ENCODE measurements around the gene PAXX. TPM values are rescaled to one million over a fixed set of nuclear protein-coding genes. Genes with fewer than 3 reads are reported as not detected.
A peak's percentile ranks its signal among the peaks of the same experiment; 100 is the strongest.

PAXX gene
- total RNA-seq, 1 donor from 2014 or later: 72.6 TPM

DNA sequence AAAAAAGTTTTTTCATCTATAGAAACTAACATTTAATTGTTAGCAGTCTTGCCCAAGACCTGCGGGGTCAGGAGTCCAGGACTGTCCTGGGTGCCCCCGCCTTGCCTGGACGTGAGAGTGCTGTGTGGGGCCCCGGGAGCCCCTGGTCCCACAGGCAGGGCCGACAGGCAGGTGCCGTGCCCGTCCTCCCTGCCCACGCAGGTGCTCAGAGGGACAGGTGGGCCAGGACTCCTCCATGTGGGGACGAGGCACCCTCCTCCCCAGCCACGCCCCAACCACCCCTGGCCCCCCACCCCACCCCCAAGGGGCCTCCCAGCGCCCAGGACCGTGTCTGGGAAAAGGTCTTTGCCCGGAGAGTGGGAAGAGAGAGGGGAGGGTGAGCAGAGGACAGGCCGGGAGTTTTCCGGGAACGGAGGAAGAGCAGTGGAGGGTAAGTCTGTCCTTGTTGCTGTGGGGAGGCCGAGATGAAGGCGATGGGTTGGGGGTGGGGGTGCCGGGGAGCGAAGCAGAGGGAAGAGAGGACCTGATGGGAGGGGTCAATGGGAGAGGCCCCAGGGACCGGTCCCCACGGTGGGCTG, 42.9 kb upstream of the PAXX start:
- H3K4me1 Mint-ChIP-seq (ENCODE audit: low read depth): peaks cover 3% of the 10 kb centered on the region
- no peaks in the 10 kb centered on the region for H3K9me3 Mint-ChIP-seq
- no peaks in the 10 kb centered on the region for H3K36me3 Mint-ChIP-seq (ENCODE audit: low read depth)
- peak overlapping the region; percentile 71 for H3K27ac Mint-ChIP-seq
- no peaks in the 10 kb centered on the region for H3K27me3 Mint-ChIP-seq (ENCODE audit: low read depth)
- peak overlapping the region; percentile 81 for H3K4me3 Mint-ChIP-seq (ENCODE audit: low read depth)
- intact Hi-C loops (cut with micrococcal nuclease): no loop called here
- no peak for DNase-seq (ENCODE audit: low spot score)

GRCh38 chr9:136949817-136950655, 42.2 kb upstream of the PAXX start:
- H3K9me3 Mint-ChIP-seq: no peaks in the 10 kb centered on the region
- H3K36me3 Mint-ChIP-seq (ENCODE audit: low read depth): no peaks in the 10 kb centered on the region
- H3K27ac Mint-ChIP-seq: peak overlapping the region; percentile 87
- intact Hi-C loops (cut with micrococcal nuclease): loop anchor here (2.0 to 10.0 kb wide), 2 partner anchors 43 to 85 kb away; partner anchors contain the start of genes FUT7 and PAXX
- H3K4me1 Mint-ChIP-seq (ENCODE audit: low read depth): no peaks in the 10 kb centered on the region
- H3K27me3 Mint-ChIP-seq (ENCODE audit: low read depth): no peaks in the 10 kb centered on the region
- peak; percentile 94 for DNase-seq (ENCODE audit: low spot score)
- H3K4me3 Mint-ChIP-seq (ENCODE audit: low read depth): peak overlapping the region; percentile 81

DNA sequence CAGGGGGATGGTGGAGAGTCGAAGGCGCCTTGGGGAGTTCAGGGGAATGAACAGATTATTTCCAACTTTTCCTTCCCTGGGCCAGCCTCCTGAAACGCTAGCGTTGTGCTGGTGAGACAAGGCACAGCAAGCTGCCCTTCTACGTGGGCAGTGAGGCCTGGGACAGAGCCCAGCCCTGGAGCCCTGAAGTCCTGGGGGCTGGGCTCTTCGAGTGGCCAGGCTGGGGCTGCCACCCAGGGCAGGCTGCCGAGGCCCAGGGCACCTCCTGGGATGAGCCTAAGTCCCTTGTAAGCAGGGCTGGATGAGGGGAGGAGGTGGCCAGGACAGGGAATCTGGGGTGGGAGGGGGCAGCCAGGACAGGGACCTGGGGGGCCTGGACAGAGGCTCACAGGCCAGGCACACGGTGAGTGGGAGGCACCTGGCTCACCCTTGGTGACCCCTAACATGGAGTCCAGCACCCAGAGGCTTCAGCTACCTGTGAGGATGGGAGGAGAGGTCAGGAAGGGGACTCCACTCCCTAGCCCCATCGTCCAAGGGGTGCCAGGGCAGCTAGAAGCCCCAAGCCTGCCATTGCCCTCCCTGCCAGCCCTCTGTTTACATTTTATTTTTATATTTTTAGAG, 41.5 kb upstream of the PAXX start:
- Mint-ChIP-seq H3K27ac (peak overlapping the region; percentile 87), H3K9me3 (no peaks in the 10 kb centered on the region), H3K27me3 (ENCODE audit: low read depth) (no peaks in the 10 kb centered on the region), H3K4me3 (ENCODE audit: low read depth) (peak overlapping the region; percentile 80), H3K4me1 (ENCODE audit: low read depth) (no peaks in the 10 kb centered on the region), H3K36me3 (ENCODE audit: low read depth) (no peaks in the 10 kb centered on the region)
- DNase-seq (ENCODE audit: low spot score): no peak
- intact Hi-C loops (cut with micrococcal nuclease): loop anchor here (2.0 to 10.0 kb wide), 2 partner anchors 42 to 84 kb away; partner anchors contain the start of genes FUT7 and PAXX

DNA sequence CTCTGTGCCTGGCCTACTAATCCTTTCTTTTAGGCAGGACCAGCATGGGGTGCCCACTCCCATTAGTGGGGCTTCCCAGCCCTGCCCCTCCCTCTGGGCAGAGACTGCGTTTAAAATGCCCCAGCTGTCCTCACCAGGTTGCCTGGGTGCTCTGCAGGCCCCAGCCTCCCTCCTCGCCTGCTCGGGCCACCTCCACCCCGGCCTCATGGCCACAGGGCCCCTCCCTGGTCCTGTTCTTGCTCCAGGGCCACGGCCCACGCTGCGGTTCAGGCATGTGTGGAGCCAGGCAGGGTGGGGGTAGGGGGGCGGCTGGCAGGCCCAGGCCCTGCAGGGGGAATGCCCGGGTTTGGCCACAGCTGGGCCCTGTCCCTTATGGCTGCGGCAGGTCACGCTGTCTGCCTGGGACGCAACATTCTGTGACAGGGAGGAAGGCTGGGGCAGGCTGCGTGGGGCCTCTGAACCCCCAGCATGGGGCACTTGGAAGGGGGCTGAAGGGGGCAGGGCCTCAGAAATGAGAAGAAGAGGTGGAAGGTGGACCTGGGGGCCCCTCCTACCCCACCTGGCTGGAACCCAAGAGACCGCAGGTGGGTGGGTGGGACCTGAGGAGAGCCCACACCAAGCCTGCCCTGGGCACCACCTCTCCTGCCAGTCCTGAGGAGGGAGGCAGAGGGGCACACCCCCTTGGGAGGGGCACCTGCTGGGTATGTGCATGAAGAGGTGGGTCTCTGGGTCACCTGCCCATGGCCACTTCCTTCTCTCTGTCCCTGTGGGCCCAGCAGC, 40.5 kb upstream of the PAXX start, which contains the start of gene LCN12:
Gene LCN12 (plus strand): TSS at position 733 of the 780 bp plus-strand sequence. CDS start 55 bp downstream, outside the sequence.
- intact Hi-C loops (cut with micrococcal nuclease): loop anchor here (2.0 to 10.0 kb wide), 2 partner anchors 41 to 83 kb away; partner anchors contain the start of genes FUT7 and PAXX
- H3K4me1 Mint-ChIP-seq (ENCODE audit: low read depth): no peaks in the 10 kb centered on the region
- H3K4me3 Mint-ChIP-seq (ENCODE audit: low read depth): no peak within 1 kb of the TSS
- DNase-seq (ENCODE audit: low spot score): no peak
- H3K27ac Mint-ChIP-seq: no peak within 1 kb of the TSS
- H3K27me3 Mint-ChIP-seq (ENCODE audit: low read depth): no peaks in the 10 kb centered on the region
- H3K9me3 Mint-ChIP-seq: peaks cover 7% of the 10 kb centered on the region
- H3K36me3 Mint-ChIP-seq (ENCODE audit: low read depth): no peaks in the 10 kb centered on the region

GRCh38 chr9:136952321-136952850, 39.8 kb upstream of the PAXX start:
- no peaks in the 10 kb centered on the region for H3K27me3 Mint-ChIP-seq (ENCODE audit: low read depth)
- peaks cover 9% of the 10 kb centered on the region for H3K9me3 Mint-ChIP-seq
- H3K27ac Mint-ChIP-seq: no peak overlapping the region
- no peaks in the 10 kb centered on the region for H3K4me1 Mint-ChIP-seq (ENCODE audit: low read depth)
- no peak for DNase-seq (ENCODE audit: low spot score)
- H3K36me3 Mint-ChIP-seq (ENCODE audit: low read depth): no peaks in the 10 kb centered on the region
- H3K4me3 Mint-ChIP-seq (ENCODE audit: low read depth): no peak overlapping the region
- intact Hi-C loops (cut with micrococcal nuclease): loop anchor here (10.0 kb wide), 1 partner anchor 82 kb away; the partner anchor contains the start of gene FUT7

DNA sequence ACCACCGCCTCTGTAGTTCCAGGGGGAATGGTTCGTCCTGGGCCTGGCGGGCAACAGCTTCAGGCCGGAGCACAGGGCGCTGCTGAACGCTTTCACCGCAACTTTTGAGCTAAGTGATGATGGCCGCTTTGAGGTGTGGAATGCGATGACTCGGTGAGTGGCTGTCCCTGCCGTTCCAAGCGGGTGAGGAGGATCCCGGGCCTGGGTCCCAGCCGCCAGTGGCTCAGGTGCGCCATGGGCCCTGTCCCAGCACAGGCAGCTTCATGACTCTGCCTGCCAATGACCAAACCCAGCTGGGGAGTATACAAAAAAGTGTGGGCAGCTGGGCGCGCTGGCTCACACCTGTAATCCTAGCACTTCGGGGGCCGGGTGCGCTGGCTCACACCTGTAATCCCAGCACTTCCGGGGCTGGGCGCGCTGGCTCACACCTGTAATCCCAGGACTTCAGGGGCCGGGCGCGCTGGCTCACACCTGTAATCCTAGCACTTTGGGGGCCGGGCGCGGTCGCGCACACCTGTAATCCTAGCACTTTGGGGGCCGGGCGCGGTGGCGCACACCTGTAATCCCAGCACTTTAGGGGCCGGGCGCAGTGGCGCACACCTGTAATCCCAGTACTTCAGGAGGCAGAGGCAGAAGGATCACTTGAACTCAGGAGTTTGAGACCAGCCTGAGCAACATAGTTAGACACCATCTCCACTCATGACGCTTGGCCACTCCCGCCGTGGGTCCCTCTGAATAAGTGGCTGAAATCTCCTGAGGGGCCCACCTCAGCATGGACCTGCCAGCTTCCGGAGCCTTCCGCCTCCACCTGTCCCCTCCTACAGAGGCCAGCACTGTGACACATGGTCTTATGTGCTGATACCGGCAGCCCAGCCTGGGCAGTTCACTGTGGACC, 39.1 kb upstream of the PAXX start:
- H3K4me1 Mint-ChIP-seq (ENCODE audit: low read depth): no peaks in the 10 kb centered on the region
- H3K4me3 Mint-ChIP-seq (ENCODE audit: low read depth): no peak overlapping the region
- intact Hi-C loops (cut with micrococcal nuclease): loop anchor here (10.0 kb wide), 1 partner anchor 82 kb away; the partner anchor contains the start of gene FUT7
- no peak overlapping the region for H3K27ac Mint-ChIP-seq
- no peaks in the 10 kb centered on the region for H3K27me3 Mint-ChIP-seq (ENCODE audit: low read depth)
- H3K9me3 Mint-ChIP-seq: peaks cover 9% of the 10 kb centered on the region
- no peak for DNase-seq (ENCODE audit: low spot score)
- no peaks in the 10 kb centered on the region for H3K36me3 Mint-ChIP-seq (ENCODE audit: low read depth)

DNA sequence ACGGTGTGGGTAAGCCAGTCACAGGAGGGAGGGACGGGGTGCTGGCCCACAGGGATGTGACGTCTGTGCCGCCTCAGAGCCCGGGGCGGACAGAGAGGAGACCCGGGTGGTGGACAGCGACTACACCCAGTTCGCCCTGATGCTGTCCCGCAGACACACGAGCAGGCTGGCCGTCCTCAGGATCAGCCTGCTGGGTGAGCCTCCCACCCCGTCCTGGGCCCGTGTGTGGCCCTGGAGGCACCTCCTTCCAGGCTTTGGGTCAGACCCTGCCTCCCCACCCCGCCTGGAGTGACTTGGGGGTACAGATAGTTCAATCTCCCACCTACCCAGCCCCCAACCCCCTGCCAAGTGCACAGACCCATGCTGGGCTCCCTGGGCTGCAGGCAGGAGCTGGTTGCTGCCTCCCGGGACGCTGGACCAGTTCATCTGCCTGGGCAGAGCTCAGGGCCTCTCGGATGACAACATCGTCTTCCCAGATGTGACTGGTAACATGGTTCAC, 38.4 kb upstream of the PAXX start:
- Mint-ChIP-seq H3K4me1 (ENCODE audit: low read depth) (no peaks in the 10 kb centered on the region), H3K9me3 (peaks cover 9% of the 10 kb centered on the region), H3K36me3 (ENCODE audit: low read depth) (no peaks in the 10 kb centered on the region), H3K27ac (no peak overlapping the region), H3K4me3 (ENCODE audit: low read depth) (no peak overlapping the region), H3K27me3 (ENCODE audit: low read depth) (no peaks in the 10 kb centered on the region)
- DNase-seq (ENCODE audit: low spot score): no peak
- intact Hi-C loops (cut with micrococcal nuclease): loop anchor here (10.0 kb wide), 1 partner anchor 81 kb away; the partner anchor contains the start of gene FUT7

- Mint-ChIP-seq H3K4me1 (ENCODE audit: low read depth) (no peaks in the 10 kb centered on the region), H3K4me3 (ENCODE audit: low read depth) (no peak overlapping the region), H3K36me3 (ENCODE audit: low read depth) (no peaks in the 10 kb centered on the region), H3K27me3 (ENCODE audit: low read depth) (no peaks in the 10 kb centered on the region), H3K9me3 (peaks cover 9% of the 10 kb centered on the region), H3K27ac (no peak overlapping the region)
- no peak for DNase-seq (ENCODE audit: low spot score)
- intact Hi-C loops (cut with micrococcal nuclease): loop anchor here (10.0 kb wide), 1 partner anchor 80 kb away; the partner anchor contains the start of gene FUT7
Measured at GRCh38 chr9:136954270-136955083, 37.7 kb upstream of the PAXX start.

- DNase-seq (ENCODE audit: low spot score): no peak
- Mint-ChIP-seq H3K36me3 (ENCODE audit: low read depth) (no peaks in the 10 kb centered on the region), H3K9me3 (peaks cover 9% of the 10 kb centered on the region), H3K27ac (no peak overlapping the region), H3K4me1 (ENCODE audit: low read depth) (no peaks in the 10 kb centered on the region), H3K27me3 (ENCODE audit: low read depth) (no peaks in the 10 kb centered on the region), H3K4me3 (ENCODE audit: low read depth) (no peak overlapping the region)
- intact Hi-C loops (cut with micrococcal nuclease): loop anchor here (10.0 kb wide), 1 partner anchor 79 kb away; the partner anchor contains the start of gene FUT7
Measured at GRCh38 chr9:136955202-136955942, 36.9 kb upstream of the PAXX start.

GRCh38 chr9:136955943-136956335, 36.3 kb upstream of the PAXX start:
- intact Hi-C loops (cut with micrococcal nuclease): loop anchor here (10.0 kb wide), 1 partner anchor 79 kb away; the partner anchor contains the start of gene FUT7
- no peaks in the 10 kb centered on the region for H3K27me3 Mint-ChIP-seq (ENCODE audit: low read depth)
- DNase-seq (ENCODE audit: low spot score): no peak
- H3K4me1 Mint-ChIP-seq (ENCODE audit: low read depth): no peaks in the 10 kb centered on the region
- no peak overlapping the region for H3K27ac Mint-ChIP-seq
- H3K36me3 Mint-ChIP-seq (ENCODE audit: low read depth): no peaks in the 10 kb centered on the region
- H3K9me3 Mint-ChIP-seq: peaks cover 9% of the 10 kb centered on the region
- H3K4me3 Mint-ChIP-seq (ENCODE audit: low read depth): no peak overlapping the region
